Ovary (tissue), 9 donors: ENCODE results near the gene GKN2. TPM values are rescaled to one million over a fixed set of nuclear protein-coding genes. Genes with fewer than 3 reads are reported as not detected.

ENCODE experiments used
- DNase-seq, 5 donors: peaks; one replicate each; pipeline ENCODE4 v3.0.0-alpha.2; 2019 to 2020
- H3K27ac ChIP-seq, 2 donors: fragments of 200-600 bp; one replicate each; pipeline versions ENCODE4 v1.5.1 to v1.8.0; 2019 to 2022
- H3K27me3 ChIP-seq: fragments of 200-600 bp; one replicate; pipeline ENCODE4 v1.8.0; 2022
- H3K36me3 ChIP-seq: fragments of 200-600 bp; sonication (generic); one replicate; pipeline ENCODE4 v1.5.1; 2019
- H3K4me1 ChIP-seq: one replicate; pipeline ENCODE4 v1.8.1; 2013; ENCODE audit warnings: mild to moderate bottlenecking, moderate library complexity; ENCODE audit not compliant: insufficient read depth
- H3K4me3 ChIP-seq: fragments of 200-600 bp; sonication (generic); one replicate; pipeline ENCODE4 v1.5.1; 2017
- H3K9me3 ChIP-seq, 2 donors: fragments of 200-600 bp in 1 of 2; sonication (generic) in 1 of 2; one replicate each; pipeline versions ENCODE4 v1.5.1 to v1.8.1; 2013 to 2019; ENCODE audit warnings: mild to moderate bottlenecking in 1 of 2, moderate library complexity in 1 of 2
- EP300 ChIP-seq: sonication (generic); formaldehyde crosslinking; IDR thresholded peaks from one replicate; pipeline ENCODE4 v1.6.1; 2017; ENCODE audit warnings: antibody characterized with exemption
- POLR2A ChIP-seq: fragments of 450-650 bp; IDR thresholded peaks from one replicate; pipeline ENCODE4 v1.6.1; 2017; ENCODE audit warnings: antibody characterized with exemption, mild to moderate bottlenecking, moderate library complexity
- WGBS, 3 donors: extraction: QIAGEN DNeasy Blood & Tissue Kit in 1 of 3; methylation state at CpG; one replicate each; pipeline versions ENCODE4 v1.1.5 to v1.1.7; 2013 to 2017; 5-methylcytosine and 5-hydroxymethylcytosine counted together
- intact Hi-C, 4 donors: fragments of 100-400 bp; cut with DNase I; formaldehyde crosslinking; loops; one replicate each; pipeline versions ENCODE4 v1.11.0 to v1.15.1; 2022 to 2023
- polyA plus RNA-seq, 2 donors: library from polyadenylated mRNA; stranded (reverse); fragments of 200-250 nt in 1 of 2; fragments of 350-450 nt in 1 of 2; fragmentation: Illumina TruSeq in 1 of 2; extraction: RNeasy Lipid Tissue Mini Kit (QIAGEN cat#74804) in 1 of 2; gene quantifications; one replicate each; pipeline ENCODE4 v1.2.3, GENCODE V29; 2013 to 2014
- total RNA-seq, 7 donors: library from RNA; depleted of rRNA in 2 of 7; stranded (reverse); fragments of >200 nt in 2 of 7; fragmentation: NEBNext Ultra II Directional in 3 of 7; extraction: Animal tissue kit (Norgen Biotek cat#: 25700) in 3 of 7; gene quantifications; one replicate each; pipeline versions ENCODE4 v1.1.0 to v1.2.4, GENCODE V29; 2016 to 2023
- TF ChIP-seq, protein P1 (sequence below), 3 donors: fragments of 450-650 bp in 2 of 3; fragments of 200-600 bp in 1 of 3; IDR thresholded peaks; one replicate each; pipeline versions ENCODE4 v1.5.1 to v1.8.0; 2016 to 2022; ENCODE audit warnings: antibody characterized with exemption in 3 of 3, mild to moderate bottlenecking in 1 of 3
- donor health status: DM: no; HTN: no; CAD: no; lungs with moderate emphysema.
- donor health status: DM: no; HTN: no; CAD: no.
- donor health status: Bipolar disorder and iron deficiency.
- donor health status: DM: yes; HTN: yes; CAD: no.
- donor health status: DM: no; HTN: no; CAD: no.
- donor health status: DM: yes; HTN: yes; CAD: no.

GKN2 gene
- total and polyA plus RNA-seq, 9 donors = 0.77 TPM; not detected in 8

DNA sequence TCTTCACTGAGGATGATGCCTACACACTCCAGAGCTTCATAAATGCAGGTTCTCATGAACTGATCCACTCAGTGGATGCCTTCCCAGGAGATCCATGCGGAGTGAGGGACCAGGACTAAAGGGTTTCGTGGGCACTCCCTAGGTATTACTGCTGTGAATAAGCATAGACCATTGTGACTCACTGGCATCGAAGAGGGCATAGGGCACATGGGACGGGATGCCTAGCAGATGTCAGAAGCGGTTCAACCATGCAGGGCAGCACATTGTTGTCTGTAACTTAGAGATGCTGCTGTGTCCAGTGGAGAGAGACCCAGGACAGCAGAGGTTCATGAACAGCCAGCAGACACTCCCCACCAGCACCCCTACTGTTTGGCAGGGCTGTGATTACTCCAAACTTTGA, 17.2 kb downstream of the GKN2 start:
- intact Hi-C loops = no loop called here
- DNase-seq = no peak
- no peaks in the 10 kb centered on the region for H3K9me3 ChIP-seq
- TF ChIP-seq, protein P1, sequence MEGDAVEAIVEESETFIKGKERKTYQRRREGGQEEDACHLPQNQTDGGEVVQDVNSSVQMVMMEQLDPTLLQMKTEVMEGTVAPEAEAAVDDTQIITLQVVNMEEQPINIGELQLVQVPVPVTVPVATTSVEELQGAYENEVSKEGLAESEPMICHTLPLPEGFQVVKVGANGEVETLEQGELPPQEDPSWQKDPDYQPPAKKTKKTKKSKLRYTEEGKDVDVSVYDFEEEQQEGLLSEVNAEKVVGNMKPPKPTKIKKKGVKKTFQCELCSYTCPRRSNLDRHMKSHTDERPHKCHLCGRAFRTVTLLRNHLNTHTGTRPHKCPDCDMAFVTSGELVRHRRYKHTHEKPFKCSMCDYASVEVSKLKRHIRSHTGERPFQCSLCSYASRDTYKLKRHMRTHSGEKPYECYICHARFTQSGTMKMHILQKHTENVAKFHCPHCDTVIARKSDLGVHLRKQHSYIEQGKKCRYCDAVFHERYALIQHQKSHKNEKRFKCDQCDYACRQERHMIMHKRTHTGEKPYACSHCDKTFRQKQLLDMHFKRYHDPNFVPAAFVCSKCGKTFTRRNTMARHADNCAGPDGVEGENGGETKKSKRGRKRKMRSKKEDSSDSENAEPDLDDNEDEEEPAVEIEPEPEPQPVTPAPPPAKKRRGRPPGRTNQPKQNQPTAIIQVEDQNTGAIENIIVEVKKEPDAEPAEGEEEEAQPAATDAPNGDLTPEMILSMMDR (IDR thresholded peaks at IDR 0.05) = no peak
- no peak for TF ChIP-seq EP300
- TF ChIP-seq POLR2A = no peak
- 92 to 96% (median 95%) methylated on average over 5 of the region's 5 CpGs for WGBS, 3 donors
- H3K27ac ChIP-seq = no peak overlapping the region
- H3K27me3 ChIP-seq = no peaks in the 10 kb centered on the region
- no peaks in the 10 kb centered on the region for H3K36me3 ChIP-seq
- H3K4me1 ChIP-seq = no peaks in the 10 kb centered on the region
- no peak overlapping the region for H3K4me3 ChIP-seq

DNA sequence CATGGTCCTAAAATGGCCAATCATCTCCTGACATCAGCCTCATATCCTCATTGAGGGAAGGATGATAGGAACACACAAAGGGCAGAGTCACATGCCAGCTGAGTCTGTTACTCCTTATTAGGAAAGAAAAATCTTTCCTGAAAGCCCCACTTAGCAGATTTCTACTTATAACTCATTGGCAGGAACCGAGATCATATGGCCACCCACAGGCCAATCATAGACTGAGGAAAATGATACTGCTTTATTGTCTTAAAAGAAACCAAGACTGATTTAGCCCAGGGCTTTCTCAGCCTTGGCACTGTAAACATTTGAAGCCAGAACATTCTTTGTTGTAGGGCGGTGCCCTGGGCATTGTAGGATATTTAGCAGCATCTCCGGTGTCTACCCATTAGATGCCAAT, 18.7 kb downstream of the GKN2 start:
- Histone ChIP-seq H3K9me3 (no peaks in the 10 kb centered on the region), H3K36me3 (no peaks in the 10 kb centered on the region), H3K27ac (no peak overlapping the region), H3K27me3 (no peaks in the 10 kb centered on the region), H3K4me3 (no peak overlapping the region), H3K4me1 (no peaks in the 10 kb centered on the region)
- intact Hi-C loops = no loop called here
- DNase-seq = no peak
- 95 to 97% (median 97%) methylated on average over 3 of the region's 3 CpGs for WGBS, 3 donors
- TF ChIP-seq, protein P1 (IDR thresholded peaks at IDR 0.05) = no peak
- TF ChIP-seq EP300 = no peak
- TF ChIP-seq POLR2A = no peak

DNA sequence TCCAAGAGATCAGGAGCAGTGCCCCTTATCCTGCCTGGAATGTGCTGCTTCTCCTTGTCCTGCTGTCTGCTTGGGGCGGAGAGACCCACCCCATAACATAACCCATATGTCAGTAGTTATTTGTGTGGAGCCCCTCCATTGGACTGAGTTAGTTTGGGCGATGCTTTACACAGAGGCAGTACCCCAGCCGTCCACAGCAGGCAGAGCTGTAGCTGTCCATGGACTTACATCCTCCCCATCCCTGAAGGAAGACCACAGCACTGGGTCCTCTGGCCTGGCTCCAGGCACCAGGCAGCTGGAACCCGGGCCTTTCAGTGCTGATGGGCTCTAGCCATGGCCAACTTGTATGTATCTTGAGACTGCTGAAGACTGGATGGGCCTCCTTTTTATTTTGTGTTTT, 20.3 kb downstream of the GKN2 start:
- DNase-seq = no peak
- H3K27ac ChIP-seq = no peak overlapping the region
- no peaks in the 10 kb centered on the region for H3K36me3 ChIP-seq
- H3K27me3 ChIP-seq = no peaks in the 10 kb centered on the region
- H3K4me1 ChIP-seq = no peaks in the 10 kb centered on the region
- H3K4me3 ChIP-seq = no peak overlapping the region
- H3K9me3 ChIP-seq = no peaks in the 10 kb centered on the region
- TF ChIP-seq, protein P1 (IDR thresholded peaks at IDR 0.05) = no peak
- TF ChIP-seq EP300 = no peak
- TF ChIP-seq POLR2A = no peak
- intact Hi-C loops = no loop called here
- WGBS, 3 donors = 82 to 87% (median 84%) methylated on average over 4 of the region's 4 CpGs

DNA sequence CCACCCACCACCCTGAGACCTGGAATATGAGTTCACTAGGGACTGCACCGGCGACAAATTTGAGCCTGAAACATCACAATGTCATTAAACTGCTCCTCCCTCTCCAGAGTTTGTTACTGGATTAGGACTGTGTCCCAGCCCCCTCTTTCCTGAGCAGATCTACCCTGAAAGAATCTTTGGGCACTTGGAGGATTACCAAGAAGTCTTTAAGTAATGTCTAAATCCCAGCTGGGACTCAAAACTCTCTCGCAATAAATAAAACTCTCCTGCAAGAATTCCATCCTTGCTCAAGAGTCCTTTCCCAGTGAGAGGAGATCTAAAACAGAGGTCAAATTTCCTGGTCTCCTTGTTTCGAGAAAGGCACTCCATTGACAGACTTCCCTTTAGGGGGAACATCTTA, 20.9 kb downstream of the GKN2 start:
- H3K36me3 ChIP-seq = no peaks in the 10 kb centered on the region
- no peak overlapping the region for H3K4me3 ChIP-seq
- no peaks in the 10 kb centered on the region for H3K9me3 ChIP-seq
- intact Hi-C loops = no loop called here
- 33 to 62% (median 36%) methylated on average over 4 of the region's 4 CpGs for WGBS, 3 donors
- no peaks in the 10 kb centered on the region for H3K4me1 ChIP-seq
- no peaks in the 10 kb centered on the region for H3K27me3 ChIP-seq
- TF ChIP-seq, protein P1 (IDR thresholded peaks at IDR 0.05) = no peak
- no peak for TF ChIP-seq POLR2A
- TF ChIP-seq EP300 = no peak
- H3K27ac ChIP-seq = no peak overlapping the region
- DNase-seq = no peak
